Measurements from ENCODE around the gene LAMB1.
A peak's percentile ranks its signal among the peaks of the same experiment; 100 is the strongest.
"Not testable (repeated sequence)": the region's sequence is repeated elsewhere in the genome, so short reads cannot be mapped to it uniquely, and the experiment has no call there.

Gene LAMB1

DNA sequence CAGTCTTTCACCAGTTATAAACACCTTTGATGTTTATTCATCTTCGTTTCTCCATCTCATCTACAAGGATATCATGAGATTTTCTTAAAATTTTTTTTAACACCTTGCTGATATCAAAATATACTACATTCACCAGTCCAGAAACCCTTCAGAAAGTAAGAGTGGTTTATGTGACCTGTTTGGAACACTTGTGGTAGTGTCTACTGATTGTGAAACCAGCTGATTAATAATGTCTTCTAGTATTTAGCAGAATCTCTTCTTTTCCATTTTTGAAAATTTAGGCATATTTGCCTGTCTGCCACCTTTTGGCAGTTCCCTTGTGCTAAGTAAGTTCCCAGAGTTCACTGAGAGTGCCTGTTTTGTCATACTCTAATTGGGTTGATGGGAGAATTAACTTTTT lies 93.5 kb downstream of the LAMB1 start:
- H3K27ac ChIP-seq = peak overlapping the region; percentile 83
- no peaks in the 10 kb centered on the region for H3K9me3 ChIP-seq
- H3K4me1 ChIP-seq (ENCODE audit: control insufficient read depth in 1 of 2, insufficient read depth in 1 of 2, low read depth in 1 of 2, low read length in 1 of 2) = peaks cover 30 to 32% of the 10 kb centered on the region in 2 experiments
- H3K36me3 ChIP-seq = peaks cover 32% of the 10 kb centered on the region
- no peak for TF ChIP-seq CTCF (IDR thresholded peaks at IDR 0.05)
- no peak overlapping the region for H3K4me3 ChIP-seq (ENCODE audit: low read depth in 1 of 2, low read length in 1 of 2)
- no peaks in the 10 kb centered on the region for H3K27me3 ChIP-seq

DNA sequence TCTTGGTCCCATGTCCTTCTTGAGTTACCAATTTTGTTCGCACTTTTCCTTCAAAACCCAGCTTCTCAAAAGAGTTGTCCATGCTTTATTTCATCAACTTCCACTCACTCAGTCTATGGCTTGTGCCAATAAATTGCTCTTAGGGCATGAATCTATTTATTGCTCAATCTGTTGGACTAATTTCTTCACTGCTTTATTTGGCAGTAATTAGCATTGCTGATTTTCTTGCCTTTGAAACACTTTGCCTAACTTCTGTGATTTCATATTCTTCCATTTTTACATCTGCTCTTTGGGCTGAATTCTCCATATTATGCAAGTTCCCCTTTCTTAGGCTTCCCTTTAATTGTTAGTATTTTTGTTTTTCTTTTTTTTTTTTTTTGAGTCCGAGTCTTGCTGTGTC lies 95.2 kb downstream of the LAMB1 start:
- H3K4me3 ChIP-seq (ENCODE audit: low read depth in 1 of 2, low read length in 1 of 2) = no peak overlapping the region
- H3K36me3 ChIP-seq = peaks cover 48% of the 10 kb centered on the region
- no peaks in the 10 kb centered on the region for H3K27me3 ChIP-seq
- peaks cover 19 to 20% of the 10 kb centered on the region in 2 experiments for H3K4me1 ChIP-seq (ENCODE audit: control insufficient read depth in 1 of 2, insufficient read depth in 1 of 2, low read depth in 1 of 2, low read length in 1 of 2)
- H3K27ac ChIP-seq = peak overlapping the region; percentile 83
- no peaks in the 10 kb centered on the region for H3K9me3 ChIP-seq
- no peak for TF ChIP-seq CTCF (IDR thresholded peaks at IDR 0.05)

GRCh38 chr7:107902381-107902780 lies 100.6 kb downstream of the LAMB1 start:
- TF ChIP-seq CTCF (IDR thresholded peaks at IDR 0.05) = no peak
- Histone ChIP-seq H3K36me3 (peaks cover 43% of the 10 kb centered on the region), H3K27me3 (no peaks in the 10 kb centered on the region)

GRCh38 chr7:107900496-107901015 lies 102.4 kb downstream of the LAMB1 start:
- peaks cover 40% of the 10 kb centered on the region for H3K36me3 ChIP-seq
- H3K4me3 ChIP-seq (ENCODE audit: low read depth in 1 of 2, low read length in 1 of 2) = no peak overlapping the region
- H3K27me3 ChIP-seq = no peaks in the 10 kb centered on the region
- H3K27ac ChIP-seq = no peak overlapping the region
- no peaks in the 10 kb centered on the region for H3K9me3 ChIP-seq
- H3K4me1 ChIP-seq (ENCODE audit: control insufficient read depth in 1 of 2, insufficient read depth in 1 of 2, low read depth in 1 of 2, low read length in 1 of 2) = peaks cover 15 to 30% of the 10 kb centered on the region in 2 experiments
- TF ChIP-seq CTCF (IDR thresholded peaks at IDR 0.05) = no peak

More at GRCh38 chr7:107902381-107902780, 100.6 kb downstream of the LAMB1 start:
- Histone ChIP-seq H3K9me3 (no peaks in the 10 kb centered on the region), H3K4me1 (ENCODE audit: control insufficient read depth in 1 of 2, insufficient read depth in 1 of 2, low read depth in 1 of 2, low read length in 1 of 2) (peaks cover 23 to 27% of the 10 kb centered on the region in 2 experiments), H3K27ac (peak overlapping the region; percentile 41), H3K4me3 (ENCODE audit: low read depth in 1 of 2, low read length in 1 of 2) (no peak overlapping the region)

DNA sequence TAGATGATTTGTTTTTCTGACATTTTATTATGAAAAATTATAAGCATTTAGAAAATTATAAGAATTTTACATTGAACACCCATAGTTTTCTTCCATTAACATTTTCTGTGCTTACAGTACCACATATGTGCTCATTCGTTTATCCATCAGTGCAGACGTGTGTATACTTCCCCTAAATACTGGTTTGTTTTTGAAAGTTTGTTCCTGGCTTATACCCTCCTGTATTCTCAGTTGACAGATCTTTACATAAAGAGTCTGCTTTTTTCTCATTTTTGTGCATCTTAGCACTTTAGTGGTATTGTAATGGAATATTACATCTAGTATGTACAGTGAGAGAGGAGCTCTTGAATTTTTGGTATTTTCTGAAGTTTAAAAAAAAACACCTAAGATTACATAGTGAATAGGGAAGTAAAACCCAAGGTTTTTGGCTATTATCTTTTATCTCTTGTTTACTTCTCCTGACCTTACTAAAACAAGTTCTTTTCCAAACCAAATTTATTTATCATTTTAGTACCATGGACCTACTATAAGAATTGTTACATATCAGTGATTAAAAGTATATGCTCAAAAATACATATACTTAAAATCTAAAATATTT lies 103.9 kb downstream of the LAMB1 start:
- H3K4me3 ChIP-seq (ENCODE audit: low read depth in 1 of 2, low read length in 1 of 2) = peak overlapping the region in 1 of 2 experiments; percentile 16
- peaks cover 40% of the 10 kb centered on the region for H3K36me3 ChIP-seq
- no peaks in the 10 kb centered on the region for H3K9me3 ChIP-seq
- peak overlapping the region; percentile 81 for H3K27ac ChIP-seq
- H3K27me3 ChIP-seq = no peaks in the 10 kb centered on the region
- TF ChIP-seq CTCF (IDR thresholded peaks at IDR 0.05) = no peak
- peaks cover 21 to 39% of the 10 kb centered on the region in 2 experiments for H3K4me1 ChIP-seq (ENCODE audit: control insufficient read depth in 1 of 2, insufficient read depth in 1 of 2, low read depth in 1 of 2, low read length in 1 of 2)

DNA sequence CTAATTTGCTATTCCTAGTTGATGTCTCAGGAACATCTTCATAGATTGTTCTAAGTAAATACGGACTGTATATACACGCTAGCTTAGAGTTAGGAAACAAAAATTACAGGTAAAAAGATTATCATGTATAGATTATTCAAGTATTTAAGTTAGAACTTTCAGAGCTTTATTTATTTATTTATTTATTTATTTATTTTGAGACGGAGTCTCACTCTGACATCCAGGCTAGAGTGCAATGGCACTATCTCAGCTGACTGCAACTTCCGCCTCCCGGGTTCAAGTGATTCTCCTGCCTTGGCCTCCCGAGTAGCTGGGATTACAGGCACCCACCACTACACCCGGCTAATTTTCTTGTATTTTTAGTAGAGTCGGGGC lies 110.6 kb downstream of the LAMB1 start:
- Histone ChIP-seq H3K4me1 (ENCODE audit: control insufficient read depth in 1 of 2, insufficient read depth in 1 of 2, low read depth in 1 of 2, low read length in 1 of 2) (peaks cover 38 to 51% of the 10 kb centered on the region in 2 experiments), H3K4me3 (ENCODE audit: low read depth in 1 of 2, low read length in 1 of 2) (peak overlapping the region; percentile 75 to 82), H3K27ac (peak overlapping the region; percentile 97), H3K36me3 (peaks cover 33% of the 10 kb centered on the region)
- not testable (repeated sequence) for H3K9me3 ChIP-seq, H3K27me3 ChIP-seq
